Tibial nerve (tissue), 4 donors: ENCODE data around the gene GNG2. TPM values are rescaled to one million over a fixed set of nuclear protein-coding genes. Genes with fewer than 3 reads are reported as not detected.
A peak's percentile ranks its signal among the peaks of the same experiment; 100 is the strongest.

Source experiments
- DNase-seq, 2 donors: peaks; one replicate each; pipeline ENCODE4 v3.0.0-alpha.2; 2019; ENCODE audit warnings: low spot score in 2 of 2
- H3K27ac ChIP-seq, 4 donors: fragments of 200-600 bp; sonication (generic) in 3 of 4; one replicate each; pipeline ENCODE4 v1.5.1; 2017 to 2019; ENCODE audit warnings: mild to moderate bottlenecking in 1 of 4
- H3K27me3 ChIP-seq, 2 donors: fragments of 200-600 bp; sonication (generic) in 1 of 2; one replicate each; pipeline versions ENCODE4 v1.5.1 to v1.6.0; 2017 to 2019
- H3K36me3 ChIP-seq, 3 donors: fragments of 200-600 bp; sonication (generic); one replicate each; pipeline ENCODE4 v1.5.1; 2018 to 2019
- H3K4me1 ChIP-seq, 4 donors: fragments of 200-600 bp; sonication (generic) in 3 of 4; one replicate each; pipeline ENCODE4 v1.5.1; 2017 to 2019
- H3K4me3 ChIP-seq, 4 donors: fragments of 200-600 bp; sonication (generic) in 3 of 4; one replicate each; pipeline ENCODE4 v1.5.1; 2017 to 2019; ENCODE audit warnings: mild to moderate bottlenecking in 1 of 4, moderate library complexity in 1 of 4
- H3K9me3 ChIP-seq, 4 donors: fragments of 200-600 bp; sonication (generic) in 3 of 4; one replicate each; pipeline ENCODE4 v1.5.1; 2017 to 2019
- EP300 ChIP-seq, 2 donors: sonication (generic); formaldehyde crosslinking; IDR thresholded peaks; one replicate each; pipeline ENCODE4 v1.6.1; 2017; ENCODE audit warnings: antibody characterized with exemption in 2 of 2, mild to moderate bottlenecking in 1 of 2
- POLR2A ChIP-seq, 2 donors: fragments of 450-650 bp; IDR thresholded peaks; one replicate each; pipeline ENCODE4 v1.6.1; 2017; ENCODE audit warnings: antibody characterized with exemption in 2 of 2, mild to moderate bottlenecking in 2 of 2, moderate library complexity in 2 of 2
- WGBS, 2 donors: methylation state at CpG; one replicate each; pipeline ENCODE4 v1.1.5; 2018; 5-methylcytosine and 5-hydroxymethylcytosine counted together
- total RNA-seq, 4 donors: library from RNA; depleted of rRNA; stranded (reverse); fragments of >200 nt; gene quantifications; one replicate each; pipeline ENCODE4 v1.1.0, GENCODE V29; 2016
- TF ChIP-seq, protein P1 (sequence below), 5 experiments: fragments of 200-600 bp in 3 of 5; fragments of 450-650 bp in 2 of 5; sonication (generic) in 3 of 5; IDR thresholded peaks; one replicate each; pipeline ENCODE4 v1.5.1; 2016 to 2019; ENCODE audit warnings: antibody characterized with exemption in 5 of 5, mild to moderate bottlenecking in 3 of 5, moderate library complexity in 2 of 5

Gene GNG2
- total RNA-seq, 4 donors from 2014 or later: 54.3 to 121 (median 73.3) TPM

DNA sequence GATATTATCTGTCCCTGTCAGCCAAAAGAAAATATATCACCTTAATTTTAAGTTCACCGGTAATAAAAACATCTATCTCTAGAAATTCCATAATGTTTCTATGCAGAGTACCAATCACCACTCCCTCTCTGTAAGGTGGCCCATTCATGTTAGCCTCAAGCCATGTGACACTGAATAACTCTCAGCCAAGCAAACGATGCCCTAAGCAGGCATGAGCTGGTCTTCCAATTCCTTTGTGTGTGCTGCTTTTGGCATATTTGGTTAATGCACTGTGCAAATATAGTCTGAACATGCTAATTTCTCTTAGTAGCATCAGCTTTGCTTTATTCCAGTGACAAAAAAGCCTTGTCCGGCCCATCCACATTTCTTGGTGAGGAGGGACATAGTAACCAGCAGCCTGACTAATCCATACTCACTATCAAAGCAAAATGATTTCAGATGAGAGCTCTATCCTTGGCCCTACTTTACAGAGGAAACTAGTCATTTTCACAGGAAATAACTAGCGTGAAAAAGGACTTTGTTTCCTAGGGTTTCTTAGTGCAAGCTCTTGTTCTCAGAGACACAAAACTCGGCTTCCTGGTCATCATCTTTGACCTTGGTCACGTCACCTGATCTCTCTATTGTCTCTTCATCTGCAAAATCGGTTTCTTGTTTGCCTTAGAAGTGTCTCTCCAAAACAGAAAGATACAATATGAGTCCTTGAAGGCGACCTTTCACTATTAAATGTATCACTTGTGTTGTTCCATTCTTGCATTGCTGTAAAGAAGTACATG, 69.7 kb downstream of the GNG2 start:
- H3K36me3 ChIP-seq: no peaks in the 10 kb centered on the region
- H3K27me3 ChIP-seq: no peaks in the 10 kb centered on the region
- peaks cover 0 to 62% (median 4%) of the 10 kb centered on the region in 4 donors for H3K4me1 ChIP-seq
- no peaks in the 10 kb centered on the region for H3K9me3 ChIP-seq
- TF ChIP-seq POLR2A (IDR thresholded peaks at IDR 0.05) (no peak), EP300 (IDR thresholded peaks at IDR 0.05) (no peak)
- TF ChIP-seq, protein P1, sequence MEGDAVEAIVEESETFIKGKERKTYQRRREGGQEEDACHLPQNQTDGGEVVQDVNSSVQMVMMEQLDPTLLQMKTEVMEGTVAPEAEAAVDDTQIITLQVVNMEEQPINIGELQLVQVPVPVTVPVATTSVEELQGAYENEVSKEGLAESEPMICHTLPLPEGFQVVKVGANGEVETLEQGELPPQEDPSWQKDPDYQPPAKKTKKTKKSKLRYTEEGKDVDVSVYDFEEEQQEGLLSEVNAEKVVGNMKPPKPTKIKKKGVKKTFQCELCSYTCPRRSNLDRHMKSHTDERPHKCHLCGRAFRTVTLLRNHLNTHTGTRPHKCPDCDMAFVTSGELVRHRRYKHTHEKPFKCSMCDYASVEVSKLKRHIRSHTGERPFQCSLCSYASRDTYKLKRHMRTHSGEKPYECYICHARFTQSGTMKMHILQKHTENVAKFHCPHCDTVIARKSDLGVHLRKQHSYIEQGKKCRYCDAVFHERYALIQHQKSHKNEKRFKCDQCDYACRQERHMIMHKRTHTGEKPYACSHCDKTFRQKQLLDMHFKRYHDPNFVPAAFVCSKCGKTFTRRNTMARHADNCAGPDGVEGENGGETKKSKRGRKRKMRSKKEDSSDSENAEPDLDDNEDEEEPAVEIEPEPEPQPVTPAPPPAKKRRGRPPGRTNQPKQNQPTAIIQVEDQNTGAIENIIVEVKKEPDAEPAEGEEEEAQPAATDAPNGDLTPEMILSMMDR (IDR thresholded peaks at IDR 0.05): no peak
- no peak for DNase-seq
- WGBS, 2 donors: 49 to 56% methylated on average over 8 of the region's 8 CpGs
- peak overlapping the region in 3 of 4 donors; percentile 15 to 82 (median 74) for H3K27ac ChIP-seq
- H3K4me3 ChIP-seq: no peak overlapping the region

DNA sequence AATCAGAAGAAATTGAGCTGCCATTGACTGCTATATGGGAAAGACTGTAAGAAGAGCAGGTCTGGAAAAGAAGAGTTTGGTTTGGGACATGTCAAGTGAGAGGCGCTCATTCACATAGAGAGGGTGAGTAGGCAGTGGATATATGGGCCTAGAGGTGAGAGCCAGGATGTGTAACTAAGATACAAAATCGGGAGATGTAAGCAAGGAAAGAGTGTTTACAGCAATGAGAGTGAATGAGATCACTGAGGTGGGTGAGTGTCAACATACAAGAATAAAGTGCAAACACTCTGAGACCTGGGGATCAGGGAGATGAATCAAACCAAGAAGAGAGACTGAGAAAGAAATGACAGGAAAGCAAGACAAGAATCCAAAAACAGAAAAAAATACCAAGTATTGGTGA, 70.9 kb downstream of the GNG2 start:
- H3K4me3 ChIP-seq: no peak overlapping the region
- H3K4me1 ChIP-seq: peaks cover 0 to 54% (median 3%) of the 10 kb centered on the region in 4 donors
- H3K27me3 ChIP-seq: no peaks in the 10 kb centered on the region
- H3K36me3 ChIP-seq: no peaks in the 10 kb centered on the region
- no peak for DNase-seq
- TF ChIP-seq EP300 (IDR thresholded peaks at IDR 0.05) (no peak), POLR2A (IDR thresholded peaks at IDR 0.05) (no peak)
- TF ChIP-seq, protein P1 (IDR thresholded peaks at IDR 0.05): no peak
- no peaks in the 10 kb centered on the region for H3K9me3 ChIP-seq
- peak overlapping the region in 2 of 4 donors; percentile 74 to 82 for H3K27ac ChIP-seq
- 88 to 89% methylated on average over 2 of the region's 2 CpGs for WGBS, 2 donors

DNA sequence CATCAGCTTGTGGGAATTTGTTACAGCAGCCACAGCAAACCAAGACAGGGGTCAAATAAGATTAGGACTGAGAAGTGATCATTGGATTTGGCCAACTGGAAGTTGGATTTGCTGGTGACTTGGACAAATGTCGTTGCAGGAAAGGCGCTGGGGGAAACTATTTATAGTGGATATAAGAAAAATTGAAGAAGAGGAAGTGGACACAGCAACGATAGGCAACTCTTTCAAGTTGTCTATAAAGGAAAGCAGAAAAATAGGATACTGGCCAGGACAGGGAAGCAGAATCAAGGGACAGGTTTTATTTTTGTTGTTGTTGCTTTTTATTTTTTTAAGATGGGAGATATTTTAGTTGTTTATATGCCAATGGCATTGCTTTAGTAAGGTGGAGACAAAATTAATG, 72.8 kb downstream of the GNG2 start:
- Histone ChIP-seq H3K36me3 (no peaks in the 10 kb centered on the region), H3K27me3 (no peaks in the 10 kb centered on the region), H3K4me1 (peaks cover 0 to 54% (median 4%) of the 10 kb centered on the region in 4 donors), H3K4me3 (no peak overlapping the region), H3K27ac (peak overlapping the region in 1 of 4 donors; percentile 82), H3K9me3 (no peaks in the 10 kb centered on the region)
- DNase-seq: no peak
- TF ChIP-seq POLR2A (IDR thresholded peaks at IDR 0.05): no peak
- TF ChIP-seq, protein P1 (IDR thresholded peaks at IDR 0.05): no peak
- no peak for TF ChIP-seq EP300 (IDR thresholded peaks at IDR 0.05)
- WGBS, 2 donors: 51 to 68% methylated on average over 3 of the region's 3 CpGs

DNA sequence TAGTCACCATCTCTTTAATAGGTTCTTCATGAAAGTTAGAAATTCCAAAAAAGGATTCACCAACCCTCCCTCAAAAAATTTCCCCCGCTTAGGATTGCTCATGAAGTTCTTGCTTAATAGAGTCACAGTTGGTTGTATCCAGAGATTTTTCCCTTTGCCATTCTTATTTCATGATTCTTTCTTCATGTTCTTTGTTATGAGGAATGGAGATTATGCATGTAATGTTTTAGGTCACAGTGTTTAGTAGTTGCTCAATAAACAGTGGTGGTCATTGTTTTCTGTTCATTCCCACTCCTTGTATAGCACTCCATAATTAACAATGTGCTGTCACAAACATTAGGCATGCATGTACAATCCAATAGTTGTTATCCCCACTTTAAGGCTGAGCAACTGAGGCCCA, 77.7 kb downstream of the GNG2 start:
- Histone ChIP-seq H3K36me3 (no peaks in the 10 kb centered on the region), H3K4me1 (peaks cover 0 to 31% (median 4%) of the 10 kb centered on the region in 4 donors), H3K27me3 (no peaks in the 10 kb centered on the region), H3K9me3 (no peaks in the 10 kb centered on the region), H3K4me3 (no peak overlapping the region), H3K27ac (peak overlapping the region in 2 of 4 donors; percentile 14 to 76)
- TF ChIP-seq POLR2A (IDR thresholded peaks at IDR 0.05): no peak
- TF ChIP-seq, protein P1 (IDR thresholded peaks at IDR 0.05): no peak
- WGBS, 2 donors: 47 to 48% methylated on average over 1 of the region's 1 CpG
- DNase-seq: no peak

DNA sequence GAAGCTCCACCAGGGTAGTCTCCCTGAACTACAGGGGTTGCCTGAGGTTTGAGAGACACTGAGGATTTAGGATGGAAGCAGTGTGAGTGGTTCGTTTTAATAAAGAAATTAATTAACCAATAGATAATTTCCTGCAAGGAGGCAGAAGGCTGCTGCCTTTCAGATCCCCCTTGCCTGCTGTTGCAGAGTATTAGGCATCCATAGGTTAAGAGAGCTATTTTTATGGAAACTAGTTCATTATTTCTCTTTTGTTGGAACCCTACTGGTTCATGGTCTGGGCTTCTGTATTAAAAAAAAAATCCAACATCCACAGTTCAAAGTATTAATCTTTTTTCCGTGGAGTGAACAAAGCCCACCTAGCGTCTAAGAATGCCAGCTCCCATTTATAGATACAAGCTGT, 78.4 kb downstream of the GNG2 start:
- peak overlapping the region in 2 of 4 donors; percentile 4 to 76 for H3K27ac ChIP-seq
- 68 to 70% methylated on average over 3 of the region's 3 CpGs for WGBS, 2 donors
- TF ChIP-seq, protein P1 (IDR thresholded peaks at IDR 0.05): no peak
- no peak for TF ChIP-seq POLR2A (IDR thresholded peaks at IDR 0.05)
- TF ChIP-seq EP300 (IDR thresholded peaks at IDR 0.05): no peak
- H3K4me1 ChIP-seq: peaks cover 0 to 29% (median 4%) of the 10 kb centered on the region in 4 donors
- H3K4me3 ChIP-seq: no peak overlapping the region
- H3K27me3 ChIP-seq: no peaks in the 10 kb centered on the region
- no peaks in the 10 kb centered on the region for H3K9me3 ChIP-seq
- DNase-seq: no peak
- no peaks in the 10 kb centered on the region for H3K36me3 ChIP-seq
